Upper lobe of left lung (tissue), 4 donors: ENCODE data around the gene TRIP10.

ENCODE experiments used
- EP300 ChIP-seq, 4 donors: sonication (generic); formaldehyde crosslinking; IDR thresholded peaks; one replicate each; pipeline ENCODE4 v1.5.1; 2017; ENCODE audit warnings: antibody characterized with exemption in 4 of 4, control low read depth in 2 of 4
- POLR2A ChIP-seq, 4 donors: fragments of 450-650 bp; IDR thresholded peaks; one replicate each; pipeline ENCODE4 v1.5.1; 2016 to 2017; ENCODE audit warnings: antibody characterized with exemption in 4 of 4, mild to moderate bottlenecking in 2 of 4
- POLR2AphosphoS5 ChIP-seq, 2 donors: sonication (generic); formaldehyde crosslinking; IDR thresholded peaks; one replicate each; pipeline ENCODE4 v1.5.1; 2017; ENCODE audit warnings: antibody characterized with exemption in 2 of 2
- TF ChIP-seq, protein P1 (sequence below), 6 experiments: fragments of 450-650 bp in 4 of 6; fragments of 200-600 bp in 2 of 6; sonication (generic) in 2 of 6; IDR thresholded peaks; one replicate each; pipeline ENCODE4 v1.5.1; 2016 to 2019; ENCODE audit warnings: antibody characterized with exemption in 6 of 6

GRCh38 chr19:6737873-6738786 is 1.4 kb upstream of the TRIP10 start:
- peak; percentile 66 to 82 for TF ChIP-seq POLR2AphosphoS5 (IDR thresholded peaks at IDR 0.05)
- TF ChIP-seq, protein P1, sequence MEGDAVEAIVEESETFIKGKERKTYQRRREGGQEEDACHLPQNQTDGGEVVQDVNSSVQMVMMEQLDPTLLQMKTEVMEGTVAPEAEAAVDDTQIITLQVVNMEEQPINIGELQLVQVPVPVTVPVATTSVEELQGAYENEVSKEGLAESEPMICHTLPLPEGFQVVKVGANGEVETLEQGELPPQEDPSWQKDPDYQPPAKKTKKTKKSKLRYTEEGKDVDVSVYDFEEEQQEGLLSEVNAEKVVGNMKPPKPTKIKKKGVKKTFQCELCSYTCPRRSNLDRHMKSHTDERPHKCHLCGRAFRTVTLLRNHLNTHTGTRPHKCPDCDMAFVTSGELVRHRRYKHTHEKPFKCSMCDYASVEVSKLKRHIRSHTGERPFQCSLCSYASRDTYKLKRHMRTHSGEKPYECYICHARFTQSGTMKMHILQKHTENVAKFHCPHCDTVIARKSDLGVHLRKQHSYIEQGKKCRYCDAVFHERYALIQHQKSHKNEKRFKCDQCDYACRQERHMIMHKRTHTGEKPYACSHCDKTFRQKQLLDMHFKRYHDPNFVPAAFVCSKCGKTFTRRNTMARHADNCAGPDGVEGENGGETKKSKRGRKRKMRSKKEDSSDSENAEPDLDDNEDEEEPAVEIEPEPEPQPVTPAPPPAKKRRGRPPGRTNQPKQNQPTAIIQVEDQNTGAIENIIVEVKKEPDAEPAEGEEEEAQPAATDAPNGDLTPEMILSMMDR (IDR thresholded peaks at IDR 0.05), result peak; percentile 37 to 86 (median 72)
- peak in 1 of 4 donors; percentile 17 for TF ChIP-seq POLR2A (IDR thresholded peaks at IDR 0.05)
- TF ChIP-seq EP300 (IDR thresholded peaks at IDR 0.05), result peak in 1 of 4 donors; percentile 53
